Esophagus muscularis mucosa (tissue), 3 donors: ENCODE results near the gene INCENP.

Experiments
- POLR2A ChIP-seq: fragments of 450-650 bp; IDR thresholded peaks from one replicate; pipeline ENCODE4 v1.6.1; 2017; ENCODE audit warnings: antibody characterized with exemption, moderate library complexity, mild to moderate bottlenecking, low read depth
- POLR2AphosphoS5 ChIP-seq, 2 donors: sonication (generic); formaldehyde crosslinking; IDR thresholded peaks; one replicate each; pipeline ENCODE4 v1.6.1; 2017; ENCODE audit warnings: antibody characterized with exemption in 2 of 2
- TF ChIP-seq, protein P1 (sequence below), 3 experiments: fragments of 200-600 bp in 2 of 3; fragments of 450-650 bp in 1 of 3; sonication (generic) in 2 of 3; IDR thresholded peaks; one replicate each; pipeline ENCODE4 v1.5.1; 2017 to 2019; ENCODE audit warnings: antibody characterized with exemption in 3 of 3, mild to moderate bottlenecking in 2 of 3, moderate library complexity in 1 of 3

DNA sequence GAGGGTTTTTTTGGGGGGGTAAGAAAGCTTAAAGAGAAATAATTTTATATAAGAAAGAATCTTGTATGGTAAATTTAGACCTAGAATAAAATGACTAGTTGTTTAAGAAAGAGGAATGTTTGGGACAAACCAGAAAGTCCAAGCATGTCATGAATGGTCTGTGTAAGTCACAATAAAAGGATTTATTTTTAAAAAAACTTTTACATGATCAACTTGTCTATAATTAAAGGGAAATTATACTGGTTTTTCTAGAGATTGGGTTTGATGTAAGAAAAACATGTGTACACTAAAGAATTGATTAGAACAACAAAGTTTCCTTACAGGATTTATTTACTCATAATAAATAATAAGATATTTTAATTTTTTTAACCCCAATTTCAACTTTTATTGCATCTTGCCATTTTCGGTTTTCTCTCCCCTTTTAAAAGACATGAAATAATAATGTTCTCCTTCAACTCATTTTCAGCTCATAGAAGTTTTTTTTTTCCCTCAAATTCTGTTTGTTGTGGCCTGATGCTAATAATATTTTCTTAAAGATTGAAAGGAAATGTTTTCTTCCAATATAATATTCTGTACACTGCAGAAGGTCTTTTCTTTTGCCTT lies 35.4 kb upstream of the INCENP start:
- TF ChIP-seq, protein P1, sequence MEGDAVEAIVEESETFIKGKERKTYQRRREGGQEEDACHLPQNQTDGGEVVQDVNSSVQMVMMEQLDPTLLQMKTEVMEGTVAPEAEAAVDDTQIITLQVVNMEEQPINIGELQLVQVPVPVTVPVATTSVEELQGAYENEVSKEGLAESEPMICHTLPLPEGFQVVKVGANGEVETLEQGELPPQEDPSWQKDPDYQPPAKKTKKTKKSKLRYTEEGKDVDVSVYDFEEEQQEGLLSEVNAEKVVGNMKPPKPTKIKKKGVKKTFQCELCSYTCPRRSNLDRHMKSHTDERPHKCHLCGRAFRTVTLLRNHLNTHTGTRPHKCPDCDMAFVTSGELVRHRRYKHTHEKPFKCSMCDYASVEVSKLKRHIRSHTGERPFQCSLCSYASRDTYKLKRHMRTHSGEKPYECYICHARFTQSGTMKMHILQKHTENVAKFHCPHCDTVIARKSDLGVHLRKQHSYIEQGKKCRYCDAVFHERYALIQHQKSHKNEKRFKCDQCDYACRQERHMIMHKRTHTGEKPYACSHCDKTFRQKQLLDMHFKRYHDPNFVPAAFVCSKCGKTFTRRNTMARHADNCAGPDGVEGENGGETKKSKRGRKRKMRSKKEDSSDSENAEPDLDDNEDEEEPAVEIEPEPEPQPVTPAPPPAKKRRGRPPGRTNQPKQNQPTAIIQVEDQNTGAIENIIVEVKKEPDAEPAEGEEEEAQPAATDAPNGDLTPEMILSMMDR (IDR thresholded peaks at IDR 0.05), result no peak
- TF ChIP-seq POLR2A (no peak), POLR2AphosphoS5 (IDR thresholded peaks at IDR 0.05) (no peak)
